ENCODE measurements around the gene AJM1. TPM values are rescaled to one million over a fixed set of nuclear protein-coding genes. Genes with fewer than 3 reads are reported as not detected.

Gene AJM1
- polyA plus RNA-seq, 3 donors from 2014 or later: 0.09 to 1.00 (median 0.82) TPM

- peaks cover 10 to 12% of the 10 kb centered on the region in 2 donors for H3K4me1 Mint-ChIP-seq
- DNase-seq: no peak
- H3K9me3 Mint-ChIP-seq: no peaks in the 10 kb centered on the region
These were observed 20.3 kb upstream of the AJM1 start for GRCh38 chr9:136821826-136822544.

GRCh38 chr9:136823136-136824046 lies 18.9 kb upstream of the AJM1 start:
- Mint-ChIP-seq H3K27me3 (ENCODE audit: low read depth in 3 of 3) (peaks cover 0 to 6% (median 2%) of the 10 kb centered on the region in 3 donors), H3K4me1 (peaks cover 10 to 11% of the 10 kb centered on the region in 2 donors), H3K27ac (no peak overlapping the region), H3K9me3 (no peaks in the 10 kb centered on the region), H3K4me3 (no peak overlapping the region), H3K36me3 (peaks cover 0 to 4% (median 0%) of the 10 kb centered on the region in 3 donors)
- no peak for DNase-seq

More at GRCh38 chr9:136821826-136822544, 20.3 kb upstream of the AJM1 start:
- H3K36me3 Mint-ChIP-seq: peaks cover 2 to 5% (median 2%) of the 10 kb centered on the region in 3 donors
- no peak overlapping the region for H3K27ac Mint-ChIP-seq
- no peak overlapping the region for H3K4me3 Mint-ChIP-seq
- H3K27me3 Mint-ChIP-seq (ENCODE audit: low read depth in 3 of 3): peaks cover 2 to 6% (median 2%) of the 10 kb centered on the region in 3 donors

GRCh38 chr9:136824496-136825225 lies 17.6 kb upstream of the AJM1 start:
- Mint-ChIP-seq H3K4me3 (no peak overlapping the region), H3K27ac (no peak overlapping the region), H3K36me3 (peaks cover 0 to 4% (median 0%) of the 10 kb centered on the region in 3 donors), H3K27me3 (ENCODE audit: low read depth in 3 of 3) (peaks cover 0 to 6% (median 2%) of the 10 kb centered on the region in 3 donors), H3K4me1 (peaks cover 9 to 10% of the 10 kb centered on the region in 2 donors), H3K9me3 (no peaks in the 10 kb centered on the region)
- no peak for DNase-seq

- H3K36me3 Mint-ChIP-seq: peaks cover 0 to 4% (median 0%) of the 10 kb centered on the region in 3 donors
- H3K4me3 Mint-ChIP-seq: no peak overlapping the region
These were observed 16.7 kb upstream of the AJM1 start for GRCh38 chr9:136825295-136826187.

GRCh38 chr9:136826188-136826541 lies 16.1 kb upstream of the AJM1 start:
- Mint-ChIP-seq H3K9me3 (no peaks in the 10 kb centered on the region), H3K27ac (no peak overlapping the region), H3K4me3 (no peak overlapping the region), H3K4me1 (peaks cover 1 to 2% of the 10 kb centered on the region in 2 donors), H3K36me3 (no peaks in the 10 kb centered on the region), H3K27me3 (ENCODE audit: low read depth in 3 of 3) (peaks cover 0 to 2% (median under 1%) of the 10 kb centered on the region in 3 donors)
- no peak for DNase-seq

More at GRCh38 chr9:136825295-136826187, 16.7 kb upstream of the AJM1 start:
- H3K4me1 Mint-ChIP-seq: peaks cover 8 to 9% of the 10 kb centered on the region in 2 donors
- H3K9me3 Mint-ChIP-seq: no peaks in the 10 kb centered on the region
- H3K27me3 Mint-ChIP-seq (ENCODE audit: low read depth in 3 of 3): peaks cover 0 to 6% (median 2%) of the 10 kb centered on the region in 3 donors
- DNase-seq: no peak
- H3K27ac Mint-ChIP-seq: no peak overlapping the region

GRCh38 chr9:136826703-136827582 lies 15.3 kb upstream of the AJM1 start:
- Mint-ChIP-seq H3K4me3 (no peak overlapping the region), H3K36me3 (no peaks in the 10 kb centered on the region), H3K9me3 (no peaks in the 10 kb centered on the region), H3K27ac (no peak overlapping the region), H3K27me3 (ENCODE audit: low read depth in 3 of 3) (peaks cover 0 to 2% (median 0%) of the 10 kb centered on the region in 3 donors), H3K4me1 (peaks cover 0 to 2% of the 10 kb centered on the region in 2 donors)
- no peak for DNase-seq

GRCh38 chr9:136827794-136828473 lies 14.3 kb upstream of the AJM1 start:
- no peak overlapping the region for H3K4me3 Mint-ChIP-seq
- no peak overlapping the region for H3K27ac Mint-ChIP-seq
- DNase-seq: no peak
- H3K4me1 Mint-ChIP-seq: peaks cover 0 to 2% of the 10 kb centered on the region in 2 donors
- H3K9me3 Mint-ChIP-seq: no peaks in the 10 kb centered on the region
- no peaks in the 10 kb centered on the region for H3K36me3 Mint-ChIP-seq
- H3K27me3 Mint-ChIP-seq (ENCODE audit: low read depth in 3 of 3): peaks cover 0 to 2% (median 0%) of the 10 kb centered on the region in 3 donors

GRCh38 chr9:136828474-136829140 lies 13.7 kb upstream of the AJM1 start:
- Mint-ChIP-seq H3K4me3 (no peak overlapping the region), H3K36me3 (no peaks in the 10 kb centered on the region), H3K27ac (no peak overlapping the region), H3K9me3 (no peaks in the 10 kb centered on the region), H3K4me1 (no peaks in the 10 kb centered on the region), H3K27me3 (ENCODE audit: low read depth in 3 of 3) (peaks cover 0 to 2% (median 0%) of the 10 kb centered on the region in 3 donors)
- no peak for DNase-seq

GRCh38 chr9:136829412-136829811 lies 12.9 kb upstream of the AJM1 start:
- Mint-ChIP-seq H3K9me3 (no peaks in the 10 kb centered on the region), H3K27ac (no peak overlapping the region), H3K36me3 (no peaks in the 10 kb centered on the region), H3K27me3 (ENCODE audit: low read depth in 3 of 3) (peaks cover 0 to 2% (median 0%) of the 10 kb centered on the region in 3 donors), H3K4me3 (no peak overlapping the region), H3K4me1 (no peaks in the 10 kb centered on the region)
- DNase-seq: no peak

- Mint-ChIP-seq H3K4me1 (no peaks in the 10 kb centered on the region), H3K4me3 (no peak overlapping the region), H3K9me3 (no peaks in the 10 kb centered on the region), H3K27me3 (ENCODE audit: low read depth in 3 of 3) (peaks cover 0 to 2% (median 0%) of the 10 kb centered on the region in 3 donors), H3K36me3 (no peaks in the 10 kb centered on the region), H3K27ac (no peak overlapping the region)
- DNase-seq: no peak
These were observed 12.0 kb upstream of the AJM1 start for GRCh38 chr9:136829981-136830885.

All from immature natural killer cell (primary cell).